GM12873 (cell line): ENCODE data around the gene GSG1L.

Experiments used
- TF ChIP-seq, protein P1 (sequence below): IDR thresholded peaks from 2 replicates; pipeline ENCODE4 v1.5.1; 2012; ENCODE audit warnings: low read depth, mild to moderate bottlenecking, moderate library complexity, low read length, control low read depth; ENCODE audit not compliant: insufficient read depth; ENCODE audit errors: missing control alignments

GSG1L gene

DNA sequence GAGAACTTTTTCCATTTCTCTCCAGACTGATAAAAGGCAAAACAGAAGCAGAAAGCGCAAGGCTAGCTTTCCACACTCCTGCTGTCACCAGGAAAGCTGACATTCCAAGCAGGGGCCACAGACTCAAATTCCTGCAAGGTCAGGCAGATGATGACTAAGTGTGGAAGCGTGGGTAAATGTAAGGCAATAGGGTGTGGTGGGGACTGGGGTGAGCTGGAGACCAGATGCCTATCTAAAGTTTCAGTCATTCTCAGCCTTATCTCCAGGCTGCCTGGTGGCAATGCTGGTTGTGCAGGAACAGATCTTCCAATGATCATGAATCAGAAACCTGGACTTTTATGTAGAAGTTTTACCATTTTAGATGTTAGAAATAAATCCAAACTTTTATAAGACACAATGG, 224.1 kb downstream of the GSG1L start:
- TF ChIP-seq, protein P1, sequence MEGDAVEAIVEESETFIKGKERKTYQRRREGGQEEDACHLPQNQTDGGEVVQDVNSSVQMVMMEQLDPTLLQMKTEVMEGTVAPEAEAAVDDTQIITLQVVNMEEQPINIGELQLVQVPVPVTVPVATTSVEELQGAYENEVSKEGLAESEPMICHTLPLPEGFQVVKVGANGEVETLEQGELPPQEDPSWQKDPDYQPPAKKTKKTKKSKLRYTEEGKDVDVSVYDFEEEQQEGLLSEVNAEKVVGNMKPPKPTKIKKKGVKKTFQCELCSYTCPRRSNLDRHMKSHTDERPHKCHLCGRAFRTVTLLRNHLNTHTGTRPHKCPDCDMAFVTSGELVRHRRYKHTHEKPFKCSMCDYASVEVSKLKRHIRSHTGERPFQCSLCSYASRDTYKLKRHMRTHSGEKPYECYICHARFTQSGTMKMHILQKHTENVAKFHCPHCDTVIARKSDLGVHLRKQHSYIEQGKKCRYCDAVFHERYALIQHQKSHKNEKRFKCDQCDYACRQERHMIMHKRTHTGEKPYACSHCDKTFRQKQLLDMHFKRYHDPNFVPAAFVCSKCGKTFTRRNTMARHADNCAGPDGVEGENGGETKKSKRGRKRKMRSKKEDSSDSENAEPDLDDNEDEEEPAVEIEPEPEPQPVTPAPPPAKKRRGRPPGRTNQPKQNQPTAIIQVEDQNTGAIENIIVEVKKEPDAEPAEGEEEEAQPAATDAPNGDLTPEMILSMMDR: no peak

DNA sequence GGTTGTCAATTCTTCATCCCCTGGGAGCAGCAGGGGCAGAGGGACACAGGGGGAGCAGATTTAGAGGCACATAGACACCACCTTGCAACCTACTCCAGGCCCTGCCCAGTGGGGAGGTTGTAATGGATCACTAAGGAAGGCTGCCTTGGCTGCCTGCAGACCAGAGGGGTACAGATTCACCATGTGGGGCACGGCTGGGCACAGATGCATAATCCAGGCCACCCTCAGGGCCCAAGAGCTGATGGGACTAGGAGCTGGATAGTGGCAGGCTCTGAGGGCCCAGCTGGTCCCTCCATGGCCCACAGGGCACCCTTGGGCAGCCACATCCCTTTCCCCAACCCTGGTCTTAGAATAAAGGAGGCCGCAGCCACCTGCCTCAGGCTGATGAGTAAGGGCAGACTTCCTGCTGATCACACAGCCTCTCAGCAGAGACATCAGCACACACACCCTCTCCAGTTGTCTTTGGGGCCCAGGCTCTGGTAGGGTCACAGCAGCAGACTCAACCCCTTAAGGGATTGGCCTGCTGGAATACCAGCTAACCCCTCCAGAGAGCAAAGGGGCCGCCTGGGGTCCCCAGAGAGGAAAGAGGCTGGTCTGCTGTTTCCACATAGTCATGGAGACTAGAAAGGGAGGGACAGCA, 224.9 kb downstream of the GSG1L start:
- TF ChIP-seq, protein P1: no peak

DNA sequence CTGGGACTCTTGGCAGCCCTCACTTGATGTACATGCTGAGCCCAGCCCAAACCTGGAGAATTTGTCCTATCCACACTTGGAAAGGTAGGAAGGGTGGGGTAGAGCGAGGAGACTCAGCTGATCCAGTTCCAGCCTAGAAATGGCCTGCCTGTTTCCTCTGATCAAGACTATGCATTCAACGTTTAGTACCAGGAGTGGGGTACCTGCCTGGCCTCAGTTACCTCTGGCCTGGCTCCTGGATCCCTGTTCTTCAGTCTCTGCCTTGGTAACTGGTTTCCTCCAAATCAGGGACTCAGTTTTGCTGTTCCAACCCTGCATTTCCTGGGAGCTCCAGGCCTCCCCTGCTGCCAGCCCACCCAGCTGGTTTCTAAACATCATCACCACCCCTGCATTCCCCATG, 233.5 kb downstream of the GSG1L start:
- TF ChIP-seq, protein P1: no peak

DNA sequence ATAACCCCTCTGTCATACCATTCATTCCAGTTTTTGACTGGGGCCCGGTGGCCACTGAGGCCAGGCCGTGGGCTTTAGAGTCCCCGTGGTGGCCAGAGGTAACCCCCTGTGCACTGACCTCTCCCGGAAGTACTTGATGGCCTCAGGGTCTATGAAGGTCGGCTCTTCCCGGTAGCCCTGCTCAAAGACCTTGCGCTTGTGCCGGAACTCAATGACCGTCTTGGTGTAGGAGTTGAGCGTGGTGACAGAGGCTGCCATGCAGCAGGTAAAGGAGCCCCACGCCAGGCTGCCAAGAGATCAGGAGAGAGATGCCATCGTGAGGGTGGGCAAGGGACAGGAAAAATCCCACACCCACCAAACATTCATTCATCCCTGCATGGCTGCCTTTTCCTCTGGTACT, 234.8 kb downstream of the GSG1L start:
- TF ChIP-seq, protein P1: no peak

DNA sequence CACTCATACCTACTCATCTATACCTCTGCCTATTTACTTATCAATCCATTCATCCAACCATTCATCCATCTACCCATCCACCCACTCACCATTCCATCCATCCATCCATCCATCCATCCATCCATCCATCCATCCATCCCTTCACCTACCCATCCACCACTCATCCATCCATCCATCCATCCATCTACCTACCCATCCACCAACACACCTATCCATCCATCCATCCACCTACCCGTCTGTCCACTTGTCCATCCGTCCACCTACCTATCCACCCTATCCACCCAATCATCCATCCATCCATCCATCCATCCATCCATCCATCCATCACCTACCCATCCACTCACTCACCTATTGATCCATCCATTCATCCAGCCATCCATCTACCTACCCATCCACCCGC, 235.7 kb downstream of the GSG1L start:
- TF ChIP-seq, protein P1: no peak

DNA sequence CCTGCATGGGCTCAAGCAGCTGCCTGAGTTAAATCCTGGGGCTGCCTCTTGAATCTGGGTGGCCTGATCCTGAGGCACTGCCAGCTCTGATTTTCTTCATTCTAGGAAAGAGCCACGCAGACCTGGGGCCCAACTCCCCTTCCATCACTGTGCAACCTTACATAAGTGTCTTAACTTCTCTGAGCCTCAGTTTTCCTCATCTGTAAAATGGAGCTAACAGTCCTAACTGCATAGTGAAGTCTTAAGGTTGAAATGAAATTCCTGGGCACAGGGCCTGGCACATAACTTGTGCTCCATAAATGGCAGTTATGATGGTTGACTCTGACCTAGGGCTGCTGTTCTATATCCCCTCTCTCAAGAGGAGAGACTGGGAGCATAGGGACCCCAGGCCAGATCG, 236.6 kb downstream of the GSG1L start:
- TF ChIP-seq, protein P1: no peak

DNA sequence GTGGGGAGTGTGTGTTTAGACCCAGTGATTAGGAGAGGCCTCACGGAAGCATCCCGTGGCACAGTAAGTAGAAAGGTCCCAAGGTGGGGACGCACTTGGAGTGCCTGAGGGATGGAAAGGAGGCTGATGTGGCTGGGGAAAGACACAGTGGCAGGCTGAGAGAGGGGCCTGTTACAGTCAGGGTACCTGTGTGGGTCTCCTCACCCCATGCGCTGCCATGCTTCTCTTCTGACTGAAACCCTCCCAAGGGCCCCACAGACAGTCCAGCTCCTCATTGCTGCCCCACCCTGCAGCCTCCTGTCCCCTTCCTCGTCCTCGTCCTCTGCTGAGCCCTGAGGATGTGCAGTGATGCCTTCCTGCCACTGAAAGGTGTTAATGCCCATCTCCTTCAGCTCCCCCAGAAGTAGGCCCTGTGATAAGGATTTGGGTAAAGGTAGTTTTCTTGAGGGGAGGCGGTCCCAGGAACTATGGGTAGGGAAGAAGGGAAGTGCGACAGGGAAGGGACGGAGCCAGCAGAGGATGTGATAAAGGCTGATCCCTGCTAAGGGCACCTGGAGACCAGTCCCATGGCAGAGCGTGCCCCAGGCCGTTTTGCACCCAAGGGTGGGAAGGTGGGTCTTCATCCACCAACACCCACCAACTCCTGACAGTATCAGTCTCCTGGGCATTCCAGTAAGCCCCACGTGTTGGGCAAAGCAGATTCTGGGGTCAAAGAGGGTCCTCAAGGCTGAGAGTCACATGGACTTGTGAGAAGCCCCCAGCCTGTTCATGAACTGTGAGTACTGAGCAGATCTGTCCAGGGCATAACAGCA, 237.2 kb downstream of the GSG1L start:
- TF ChIP-seq, protein P1: no peak
